Gastrocnemius medialis (tissue), 4 donors: ENCODE data around the gene SPEN.

Experiments
- POLR2A ChIP-seq, 2 donors: fragments of 450-650 bp; IDR thresholded peaks; one replicate each; pipeline ENCODE4 v1.6.1; 2017; ENCODE audit warnings: antibody characterized with exemption in 2 of 2, mild to moderate bottlenecking in 2 of 2, moderate library complexity in 2 of 2
- TF ChIP-seq, protein P1 (sequence below), 5 experiments: fragments of 450-650 bp in 3 of 5; fragments of 200-600 bp in 2 of 5; sonication (generic) in 2 of 5; IDR thresholded peaks in 4 of 5; conservative IDR thresholded peaks in 1 of 5; 1 replicate in 4 of 5; 2 replicates in 1 of 5; pipeline ENCODE4 v1.5.1; 2016 to 2019; ENCODE audit warnings: antibody characterized with exemption in 5 of 5, mild to moderate bottlenecking in 3 of 5, moderate library complexity in 3 of 5

DNA sequence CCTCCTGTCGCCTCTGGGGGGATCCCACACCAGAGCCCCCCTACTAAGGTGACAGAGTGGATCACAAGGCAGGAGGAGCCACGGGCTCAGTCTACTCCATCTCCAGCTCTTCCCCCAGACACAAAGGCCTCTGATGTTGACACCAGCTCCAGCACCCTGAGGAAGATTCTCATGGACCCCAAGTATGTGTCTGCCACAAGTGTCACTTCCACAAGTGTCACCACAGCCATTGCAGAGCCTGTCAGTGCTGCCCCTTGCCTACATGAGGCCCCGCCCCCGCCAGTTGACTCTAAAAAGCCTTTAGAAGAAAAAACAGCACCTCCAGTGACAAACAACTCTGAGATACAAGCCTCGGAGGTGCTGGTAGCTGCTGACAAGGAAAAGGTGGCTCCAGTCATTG, 86.2 kb downstream of the SPEN start:
- no peak for TF ChIP-seq POLR2A (IDR thresholded peaks at IDR 0.05)
- TF ChIP-seq, protein P1, sequence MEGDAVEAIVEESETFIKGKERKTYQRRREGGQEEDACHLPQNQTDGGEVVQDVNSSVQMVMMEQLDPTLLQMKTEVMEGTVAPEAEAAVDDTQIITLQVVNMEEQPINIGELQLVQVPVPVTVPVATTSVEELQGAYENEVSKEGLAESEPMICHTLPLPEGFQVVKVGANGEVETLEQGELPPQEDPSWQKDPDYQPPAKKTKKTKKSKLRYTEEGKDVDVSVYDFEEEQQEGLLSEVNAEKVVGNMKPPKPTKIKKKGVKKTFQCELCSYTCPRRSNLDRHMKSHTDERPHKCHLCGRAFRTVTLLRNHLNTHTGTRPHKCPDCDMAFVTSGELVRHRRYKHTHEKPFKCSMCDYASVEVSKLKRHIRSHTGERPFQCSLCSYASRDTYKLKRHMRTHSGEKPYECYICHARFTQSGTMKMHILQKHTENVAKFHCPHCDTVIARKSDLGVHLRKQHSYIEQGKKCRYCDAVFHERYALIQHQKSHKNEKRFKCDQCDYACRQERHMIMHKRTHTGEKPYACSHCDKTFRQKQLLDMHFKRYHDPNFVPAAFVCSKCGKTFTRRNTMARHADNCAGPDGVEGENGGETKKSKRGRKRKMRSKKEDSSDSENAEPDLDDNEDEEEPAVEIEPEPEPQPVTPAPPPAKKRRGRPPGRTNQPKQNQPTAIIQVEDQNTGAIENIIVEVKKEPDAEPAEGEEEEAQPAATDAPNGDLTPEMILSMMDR (IDR thresholded peaks at IDR 0.05 in 4 of 5, conservative IDR thresholded peaks at IDR 0.05 in 1 of 5), result no peak
